GM20000 (cell line): ENCODE data around the gene C2orf72.
"Not testable (repeated sequence)": the region's sequence is repeated elsewhere in the genome, so short reads cannot be mapped to it uniquely, and the experiment has no call there.

ENCODE experiments used
- DNase-seq: peaks from one replicate; pipeline ENCODE4 v3.0.0; 2012; ENCODE audit warnings: low spot score
- CTCF ChIP-seq: IDR thresholded peaks from 2 replicates; pipeline ENCODE4 v1.5.1; 2012; ENCODE audit warnings: mild to moderate bottlenecking, control low read depth; ENCODE audit errors: extremely low read depth, missing control alignments

C2orf72 gene

GRCh38 chr2:230998882-230999281, 38.4 kb upstream of the C2orf72 start:
- TF ChIP-seq CTCF: no peak

GRCh38 chr2:230999477-230999876, 37.8 kb upstream of the C2orf72 start:
- DNase-seq: no peak
- TF ChIP-seq CTCF: no peak

More at GRCh38 chr2:230998882-230999281, 38.4 kb upstream of the C2orf72 start:
- DNase-seq: no peak

GRCh38 chr2:231000211-231000904, 37.0 kb upstream of the C2orf72 start:
- TF ChIP-seq CTCF: no peak
- no peak for DNase-seq

- DNase-seq: no peak
- no peak for TF ChIP-seq CTCF
These were observed 36.3 kb upstream of the C2orf72 start for GRCh38 chr2:231001036-231001435.

- no peak for TF ChIP-seq CTCF
- no peak for DNase-seq
These were observed 35.4 kb upstream of the C2orf72 start for GRCh38 chr2:231001921-231002320.

- no peak for DNase-seq
These were observed 34.7 kb upstream of the C2orf72 start for GRCh38 chr2:231002641-231003040.

GRCh38 chr2:231003186-231003585, 34.1 kb upstream of the C2orf72 start:
- TF ChIP-seq CTCF: no peak
- no peak for DNase-seq

More at GRCh38 chr2:231002641-231003040, 34.7 kb upstream of the C2orf72 start:
- TF ChIP-seq CTCF: no peak

- DNase-seq: not testable (repeated sequence)
These were observed 32.4 kb upstream of the C2orf72 start for GRCh38 chr2:231004930-231005329.
